K562 (cell line): ENCODE results near the gene IDI1. TPM values are rescaled to one million over a fixed set of nuclear protein-coding genes. Genes with fewer than 3 reads are reported as not detected.

Experiments
- CHCHD3 ChIP-seq: fragments of 250-450 bp; sonication (Bioruptor Pico); IDR thresholded peaks from 2 replicates; pipeline ENCODE4 v2.1.2; 2022; ENCODE audit warnings: mild to moderate bottlenecking
- CXXC5 ChIP-seq: fragments of 250-450 bp; sonication (Bioruptor Pico); IDR thresholded peaks from 2 replicates; pipeline ENCODE4 v1.8.0; 2022; ENCODE audit warnings: inconsistent platforms, mild to moderate bottlenecking, moderate library complexity
- EHMT2 ChIP-seq: fragments of 450-650 bp; IDR thresholded peaks from 2 replicates; pipeline ENCODE4 v1.6.1; 2018; ENCODE audit warnings: antibody characterized with exemption
- ERF ChIP-seq: fragments of 450-650 bp; formaldehyde crosslinking; IDR thresholded peaks from 2 replicates; pipeline ENCODE4 v1.4.0; 2020; ENCODE audit warnings: mild to moderate bottlenecking, mixed read lengths
- FOXK1 ChIP-seq: sonication (generic); formaldehyde crosslinking; IDR thresholded peaks from 2 replicates; pipeline ENCODE4 v1.8.0; 2022; ENCODE audit warnings: missing genetic modification reagents, mild to moderate bottlenecking, borderline replicate concordance
- KAT7 ChIP-seq: sonication (generic); formaldehyde crosslinking; IDR thresholded peaks from 2 replicates; pipeline ENCODE4 v1.8.0; 2022; ENCODE audit warnings: missing genetic modification reagents, mild to moderate bottlenecking, borderline replicate concordance
- KDM1A ChIP-seq, 2 experiments: fragments of 450-650 bp; IDR thresholded peaks; 2 replicates each; pipeline ENCODE4 v1.6.1; 2016; ENCODE audit warnings: mild to moderate bottlenecking in 2 of 2
- MED1 ChIP-seq: sonication (generic); formaldehyde crosslinking; IDR thresholded peaks from 2 replicates; pipeline ENCODE4 v1.8.1; 2023; ENCODE audit warnings: missing genetic modification reagents, borderline replicate concordance
- NFRKB ChIP-seq: fragments of 450-650 bp; IDR thresholded peaks from 2 replicates; pipeline ENCODE4 v1.6.1; 2016; ENCODE audit warnings: low read depth
- NR1H2 ChIP-seq: sonication (generic); formaldehyde crosslinking; IDR thresholded peaks from 2 replicates; pipeline ENCODE4 v1.4.0; 2020; ENCODE audit warnings: mild to moderate bottlenecking, missing genetic modification reagents
- PHB2 ChIP-seq: fragments of 450-650 bp; IDR thresholded peaks from 2 replicates; pipeline ENCODE4 v1.6.1; 2017; ENCODE audit warnings: low read depth
- SIN3B ChIP-seq: fragments of 450-650 bp; IDR thresholded peaks from 2 replicates; pipeline ENCODE4 v1.6.1; 2017; ENCODE audit warnings: low read depth, mild to moderate bottlenecking, moderate library complexity
- SP2 ChIP-seq: IDR thresholded peaks from 2 replicates; pipeline ENCODE4 v1.6.1; 2011; ENCODE audit warnings: mild to moderate bottlenecking, low read depth, low read length, moderate library complexity; ENCODE audit not compliant: poor library complexity, severe bottlenecking; ENCODE audit errors: extremely low read depth
- VEZF1 ChIP-seq: fragments of 200-800 bp; sonication (Bioruptor generic); IDR thresholded peaks from 2 replicates; pipeline ENCODE4 v1.6.1; 2017; ENCODE audit warnings: missing genetic modification characterization, missing compliant biosample characterization
- WHSC1 ChIP-seq: IDR thresholded peaks from one replicate; pipeline ENCODE4 v1.6.1; 2012; ENCODE audit warnings: low read length, control low read depth, inconsistent platforms
- ZBTB49 ChIP-seq: sonication (generic); formaldehyde crosslinking; IDR thresholded peaks from 2 replicates; pipeline ENCODE4 v1.8.0; 2022; ENCODE audit warnings: missing genetic modification reagents, mild to moderate bottlenecking, borderline replicate concordance
- ZKSCAN1 ChIP-seq: fragments of 150-350 bp; IDR thresholded peaks from 2 replicates; pipeline ENCODE4 v1.6.1; 2016; ENCODE audit warnings: low read depth, low read length
- ZNF778 ChIP-seq: fragments of 450-650 bp; formaldehyde crosslinking; IDR thresholded peaks from 2 replicates; pipeline ENCODE4 v1.4.0; 2020; ENCODE audit warnings: mild to moderate bottlenecking, moderate library complexity
- ZSCAN32 ChIP-seq: fragments of 450-650 bp; formaldehyde crosslinking; IDR thresholded peaks from 2 replicates; pipeline ENCODE4 v1.4.0; 2020; ENCODE audit warnings: mild to moderate bottlenecking, moderate library complexity
- polyA plus RNA-seq, 8 experiments: library from polyadenylated mRNA; depleted of rRNA in 4 of 8; stranded (reverse) in 5 of 8; unstranded in 3 of 8; fragments of >200 nt; fragmentation: Nextera tagmentation in 2 of 8; fragmentation: Illumina TruSeq in 1 of 8; extraction: Ambion mirVana in 2 of 8; extraction: Trizol in 1 of 8; gene quantifications; 2 replicates each; pipeline versions ENCODE4 v1.2.1 to v1.2.3, GENCODE V29; 2011 to 2014; ENCODE audit warnings: inconsistent platforms in 1 of 8, missing spikeins in 1 of 8
- total RNA-seq, 7 experiments: library from RNA; depleted of rRNA in 6 of 7; stranded (reverse); fragments of >200 nt in 6 of 7; fragmentation: Illumina TruSeq in 2 of 7; extraction: Trizol in 2 of 7; gene quantifications; 2 replicates each; pipeline versions ENCODE4 v1.2.1 to v1.2.3, GENCODE V29; 2011 to 2021; ENCODE audit warnings: low replicate concordance in 1 of 7
- TF ChIP-seq, protein P1 (sequence below): fragments of 450-650 bp; formaldehyde crosslinking; IDR thresholded peaks from 2 replicates; pipeline ENCODE4 v1.4.0; 2020; ENCODE audit warnings: mild to moderate bottlenecking
- TF ChIP-seq, protein P2 (sequence below): sonication (generic); formaldehyde crosslinking; IDR thresholded peaks from 2 replicates; pipeline ENCODE4 v1.8.1; 2023; ENCODE audit warnings: missing genetic modification reagents, mild to moderate bottlenecking, borderline replicate concordance

The IDI1 gene
- total and polyA plus RNA-seq, 9 of the 15 experiments (the other 6 are each of a cell fraction or from before 2014, with no cell fraction given): 70.0 to 265 (median 119) TPM

- TF ChIP-seq PHB2: no peak
- no peak for TF ChIP-seq NR1H2 (CRISPR knock-in tag)
- no peak for TF ChIP-seq SIN3B
- no peak for TF ChIP-seq CXXC5
- TF ChIP-seq FOXK1 (CRISPR knock-in tag): no peak
- peak; percentile 85 for TF ChIP-seq VEZF1 (CRISPR knock-in tag)
- no peak for TF ChIP-seq ERF (CRISPR knock-in tag)
- TF ChIP-seq, protein P1, sequence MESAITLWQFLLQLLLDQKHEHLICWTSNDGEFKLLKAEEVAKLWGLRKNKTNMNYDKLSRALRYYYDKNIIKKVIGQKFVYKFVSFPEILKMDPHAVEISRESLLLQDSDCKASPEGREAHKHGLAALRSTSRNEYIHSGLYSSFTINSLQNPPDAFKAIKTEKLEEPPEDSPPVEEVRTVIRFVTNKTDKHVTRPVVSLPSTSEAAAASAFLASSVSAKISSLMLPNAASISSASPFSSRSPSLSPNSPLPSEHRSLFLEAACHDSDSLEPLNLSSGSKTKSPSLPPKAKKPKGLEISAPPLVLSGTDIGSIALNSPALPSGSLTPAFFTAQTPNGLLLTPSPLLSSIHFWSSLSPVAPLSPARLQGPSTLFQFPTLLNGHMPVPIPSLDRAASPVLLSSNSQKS: no peak
- TF ChIP-seq ZSCAN32 (CRISPR knock-in tag): no peak
- no peak for TF ChIP-seq WHSC1
- no peak for TF ChIP-seq CHCHD3 (CRISPR knock-in tag)
- TF ChIP-seq, protein P2, sequence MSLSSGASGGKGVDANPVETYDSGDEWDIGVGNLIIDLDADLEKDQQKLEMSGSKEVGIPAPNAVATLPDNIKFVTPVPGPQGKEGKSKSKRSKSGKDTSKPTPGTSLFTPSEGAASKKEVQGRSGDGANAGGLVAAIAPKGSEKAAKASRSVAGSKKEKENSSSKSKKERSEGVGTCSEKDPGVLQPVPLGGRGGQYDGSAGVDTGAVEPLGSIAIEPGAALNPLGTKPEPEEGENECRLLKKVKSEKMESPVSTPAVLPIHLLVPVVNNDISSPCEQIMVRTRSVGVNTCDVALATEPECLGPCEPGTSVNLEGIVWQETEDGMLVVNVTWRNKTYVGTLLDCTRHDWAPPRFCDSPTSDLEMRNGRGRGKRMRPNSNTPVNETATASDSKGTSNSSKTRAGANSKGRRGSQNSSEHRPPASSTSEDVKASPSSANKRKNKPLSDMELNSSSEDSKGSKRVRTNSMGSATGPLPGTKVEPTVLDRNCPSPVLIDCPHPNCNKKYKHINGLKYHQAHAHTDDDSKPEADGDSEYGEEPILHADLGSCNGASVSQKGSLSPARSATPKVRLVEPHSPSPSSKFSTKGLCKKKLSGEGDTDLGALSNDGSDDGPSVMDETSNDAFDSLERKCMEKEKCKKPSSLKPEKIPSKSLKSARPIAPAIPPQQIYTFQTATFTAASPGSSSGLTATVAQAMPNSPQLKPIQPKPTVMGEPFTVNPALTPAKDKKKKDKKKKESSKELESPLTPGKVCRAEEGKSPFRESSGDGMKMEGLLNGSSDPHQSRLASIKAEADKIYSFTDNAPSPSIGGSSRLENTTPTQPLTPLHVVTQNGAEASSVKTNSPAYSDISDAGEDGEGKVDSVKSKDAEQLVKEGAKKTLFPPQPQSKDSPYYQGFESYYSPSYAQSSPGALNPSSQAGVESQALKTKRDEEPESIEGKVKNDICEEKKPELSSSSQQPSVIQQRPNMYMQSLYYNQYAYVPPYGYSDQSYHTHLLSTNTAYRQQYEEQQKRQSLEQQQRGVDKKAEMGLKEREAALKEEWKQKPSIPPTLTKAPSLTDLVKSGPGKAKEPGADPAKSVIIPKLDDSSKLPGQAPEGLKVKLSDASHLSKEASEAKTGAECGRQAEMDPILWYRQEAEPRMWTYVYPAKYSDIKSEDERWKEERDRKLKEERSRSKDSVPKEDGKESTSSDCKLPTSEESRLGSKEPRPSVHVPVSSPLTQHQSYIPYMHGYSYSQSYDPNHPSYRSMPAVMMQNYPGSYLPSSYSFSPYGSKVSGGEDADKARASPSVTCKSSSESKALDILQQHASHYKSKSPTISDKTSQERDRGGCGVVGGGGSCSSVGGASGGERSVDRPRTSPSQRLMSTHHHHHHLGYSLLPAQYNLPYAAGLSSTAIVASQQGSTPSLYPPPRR (CRISPR knock-in tag): no peak
- no peak for TF ChIP-seq ZKSCAN1
- no peak for TF ChIP-seq KAT7 (CRISPR knock-in tag)
- TF ChIP-seq NFRKB: no peak
- TF ChIP-seq SP2: peak; percentile 63
- TF ChIP-seq ZBTB49 (CRISPR knock-in tag): no peak
- no peak for TF ChIP-seq ZNF778 (CRISPR knock-in tag)
- TF ChIP-seq EHMT2: no peak
- no peak for TF ChIP-seq KDM1A (IDR thresholded peaks at IDR 0.05)
- no peak for TF ChIP-seq MED1 (CRISPR knock-in tag)
Measured at GRCh38 chr10:1049425-1049958, 573 bp upstream of the IDI1 start (continued).
